Measurements from ENCODE around the gene PTPDC1.

The PTPDC1 gene

GRCh38 chr9:94079236-94079635 lies 5.0 kb upstream of the PTPDC1 start:
- DNase-seq (ENCODE audit: low read depth): no peak
- TF ChIP-seq MAX (IDR thresholded peaks at IDR 0.05; ENCODE audit: low read depth, low read length): no peak
- no peak for TF ChIP-seq POLR2A (IDR thresholded peaks at IDR 0.05; ENCODE audit: extremely low read depth, insufficient read length)
- TF ChIP-seq, protein P1, sequence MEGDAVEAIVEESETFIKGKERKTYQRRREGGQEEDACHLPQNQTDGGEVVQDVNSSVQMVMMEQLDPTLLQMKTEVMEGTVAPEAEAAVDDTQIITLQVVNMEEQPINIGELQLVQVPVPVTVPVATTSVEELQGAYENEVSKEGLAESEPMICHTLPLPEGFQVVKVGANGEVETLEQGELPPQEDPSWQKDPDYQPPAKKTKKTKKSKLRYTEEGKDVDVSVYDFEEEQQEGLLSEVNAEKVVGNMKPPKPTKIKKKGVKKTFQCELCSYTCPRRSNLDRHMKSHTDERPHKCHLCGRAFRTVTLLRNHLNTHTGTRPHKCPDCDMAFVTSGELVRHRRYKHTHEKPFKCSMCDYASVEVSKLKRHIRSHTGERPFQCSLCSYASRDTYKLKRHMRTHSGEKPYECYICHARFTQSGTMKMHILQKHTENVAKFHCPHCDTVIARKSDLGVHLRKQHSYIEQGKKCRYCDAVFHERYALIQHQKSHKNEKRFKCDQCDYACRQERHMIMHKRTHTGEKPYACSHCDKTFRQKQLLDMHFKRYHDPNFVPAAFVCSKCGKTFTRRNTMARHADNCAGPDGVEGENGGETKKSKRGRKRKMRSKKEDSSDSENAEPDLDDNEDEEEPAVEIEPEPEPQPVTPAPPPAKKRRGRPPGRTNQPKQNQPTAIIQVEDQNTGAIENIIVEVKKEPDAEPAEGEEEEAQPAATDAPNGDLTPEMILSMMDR (IDR thresholded peaks at IDR 0.05; ENCODE audit: low read depth, low read length): no peak
- TF ChIP-seq MYC (IDR thresholded peaks at IDR 0.05; ENCODE audit: low read depth, low read length): no peak
- no peak overlapping the region for H3K4me3 ChIP-seq (ENCODE audit: low read depth, low read length)

- TF ChIP-seq POLR2A (IDR thresholded peaks at IDR 0.05; ENCODE audit: extremely low read depth, insufficient read length) (no peak), MAX (IDR thresholded peaks at IDR 0.05; ENCODE audit: low read depth, low read length) (no peak), MYC (IDR thresholded peaks at IDR 0.05; ENCODE audit: low read depth, low read length) (no peak)
- TF ChIP-seq, protein P1 (IDR thresholded peaks at IDR 0.05; ENCODE audit: low read depth, low read length): no peak
- no peak for DNase-seq (ENCODE audit: low read depth)
- H3K4me3 ChIP-seq (ENCODE audit: low read depth, low read length): no peak overlapping the region
Measured at GRCh38 chr9:94080249-94080648, 4.0 kb upstream of the PTPDC1 start.

DNA sequence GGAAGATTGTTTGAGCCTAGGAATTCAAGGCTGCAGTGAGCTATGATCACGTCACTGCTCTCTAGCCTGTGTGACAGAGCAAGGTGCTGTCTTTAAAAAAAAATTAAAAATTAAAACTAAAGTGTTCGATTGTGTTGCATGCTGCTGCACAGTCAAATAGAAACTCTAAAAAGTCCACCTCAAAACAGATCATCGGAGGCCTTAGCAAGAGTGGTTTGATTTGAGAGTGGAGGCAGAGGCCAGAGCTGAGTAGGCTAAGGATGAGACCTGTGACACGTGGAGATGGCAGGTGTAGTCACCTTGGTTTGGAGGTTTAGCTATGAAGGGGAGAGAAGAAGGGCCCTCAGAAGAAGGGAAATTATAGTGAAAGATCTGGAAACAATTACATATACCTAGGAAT lies 2.8 kb upstream of the PTPDC1 start:
- H3K4me3 ChIP-seq (ENCODE audit: low read depth, low read length): no peak overlapping the region
- TF ChIP-seq MAX (IDR thresholded peaks at IDR 0.05; ENCODE audit: low read depth, low read length): no peak
- no peak for TF ChIP-seq POLR2A (IDR thresholded peaks at IDR 0.05; ENCODE audit: extremely low read depth, insufficient read length)
- TF ChIP-seq, protein P1 (IDR thresholded peaks at IDR 0.05; ENCODE audit: low read depth, low read length): no peak
- TF ChIP-seq MYC (IDR thresholded peaks at IDR 0.05; ENCODE audit: low read depth, low read length): no peak
- DNase-seq (ENCODE audit: low read depth): no peak

GRCh38 chr9:94081864-94082463 lies 2.3 kb upstream of the PTPDC1 start:
- no peak for DNase-seq (ENCODE audit: low read depth)
- TF ChIP-seq MAX (IDR thresholded peaks at IDR 0.05; ENCODE audit: low read depth, low read length) (no peak), MYC (IDR thresholded peaks at IDR 0.05; ENCODE audit: low read depth, low read length) (no peak), POLR2A (IDR thresholded peaks at IDR 0.05; ENCODE audit: extremely low read depth, insufficient read length) (no peak)
- TF ChIP-seq, protein P1 (IDR thresholded peaks at IDR 0.05; ENCODE audit: low read depth, low read length): no peak
- no peak overlapping the region for H3K4me3 ChIP-seq (ENCODE audit: low read depth, low read length)

DNA sequence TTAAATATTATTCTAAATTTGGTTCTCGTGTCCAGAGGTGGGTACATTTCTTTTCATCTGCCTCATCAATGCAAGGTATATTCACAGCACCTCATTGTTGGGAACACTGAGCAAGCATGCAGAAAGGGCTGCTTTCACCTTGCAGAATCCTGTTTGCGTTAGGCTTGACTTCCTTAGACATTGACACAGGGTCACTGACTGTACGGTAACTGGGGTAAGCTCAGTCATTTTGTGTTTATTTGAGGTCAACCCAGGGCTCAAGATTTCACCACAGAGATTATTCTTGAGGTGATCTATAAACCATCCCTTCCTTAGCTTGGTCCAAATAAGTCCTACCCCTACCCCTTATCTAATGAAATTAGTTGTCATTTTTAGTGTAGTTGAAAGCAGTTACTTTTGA lies 1.7 kb upstream of the PTPDC1 start:
- no peak for DNase-seq (ENCODE audit: low read depth)
- no peak for TF ChIP-seq MAX (IDR thresholded peaks at IDR 0.05; ENCODE audit: low read depth, low read length)
- TF ChIP-seq POLR2A (IDR thresholded peaks at IDR 0.05; ENCODE audit: extremely low read depth, insufficient read length): no peak
- TF ChIP-seq MYC (IDR thresholded peaks at IDR 0.05; ENCODE audit: low read depth, low read length): no peak
- TF ChIP-seq, protein P1 (IDR thresholded peaks at IDR 0.05; ENCODE audit: low read depth, low read length): no peak
- no peak overlapping the region for H3K4me3 ChIP-seq (ENCODE audit: low read depth, low read length)
